ENCODE measurements around the gene TENM3.

TENM3 gene

GRCh38 chr4:182502064-182502463 lies 258.9 kb downstream of the TENM3 start:
- Histone ChIP-seq H3K36me3 (ENCODE audit: low read length) (no peaks in the 10 kb centered on the region), H2AFZ (ENCODE audit: low read depth, low read length, severe bottlenecking) (no peak overlapping the region), H3K4me3 (ENCODE audit: insufficient read depth, low read length, poor library complexity, severe bottlenecking) (no peak overlapping the region), H3K79me2 (ENCODE audit: insufficient read depth, low read length) (no peaks in the 10 kb centered on the region), H3K9ac (ENCODE audit: low read length) (no peak overlapping the region), H4K20me1 (ENCODE audit: low read depth, low read length) (no peaks in the 10 kb centered on the region), H3K27ac (ENCODE audit: low read depth, low read length) (no peak overlapping the region), H3K27me3 (ENCODE audit: low read length) (no peaks in the 10 kb centered on the region), H3F3A (ENCODE audit: insufficient read depth) (no peaks in the 10 kb centered on the region), H3K9me2 (replicated peaks; ENCODE audit: insufficient read depth, low read length) (no peaks in the 10 kb centered on the region), H3K9me3 (ENCODE audit: insufficient read depth, low read length) (no peaks in the 10 kb centered on the region), H3K4me2 (ENCODE audit: low read depth, low read length, poor library complexity, severe bottlenecking) (no peak overlapping the region)
- TF ChIP-seq EZH2phosphoT487 (conservative IDR thresholded peaks at IDR 0.05; ENCODE audit: low read length) = no peak
- TF ChIP-seq CTCF (IDR thresholded peaks at IDR 0.05; ENCODE audit: insufficient read depth, low read length, poor library complexity, severe bottlenecking) = no peak

GRCh38 chr4:182504463-182504862 lies 261.3 kb downstream of the TENM3 start:
- H3K9ac ChIP-seq (ENCODE audit: low read length) = no peak overlapping the region
- no peak for TF ChIP-seq CTCF (IDR thresholded peaks at IDR 0.05; ENCODE audit: insufficient read depth, low read length, poor library complexity, severe bottlenecking)
- TF ChIP-seq EZH2phosphoT487 (conservative IDR thresholded peaks at IDR 0.05; ENCODE audit: low read length) = no peak
- no peaks in the 10 kb centered on the region for H3K9me2 ChIP-seq (replicated peaks; ENCODE audit: insufficient read depth, low read length)
- H4K20me1 ChIP-seq (ENCODE audit: low read depth, low read length) = no peaks in the 10 kb centered on the region
- H3K36me3 ChIP-seq (ENCODE audit: low read length) = no peaks in the 10 kb centered on the region
- no peak overlapping the region for H2AFZ ChIP-seq (ENCODE audit: low read depth, low read length, severe bottlenecking)
- H3K9me3 ChIP-seq (ENCODE audit: insufficient read depth, low read length) = no peaks in the 10 kb centered on the region
- no peaks in the 10 kb centered on the region for H3K79me2 ChIP-seq (ENCODE audit: insufficient read depth, low read length)
- H3K27me3 ChIP-seq (ENCODE audit: low read length) = no peaks in the 10 kb centered on the region
- no peak overlapping the region for H3K4me2 ChIP-seq (ENCODE audit: low read depth, low read length, poor library complexity, severe bottlenecking)
- no peaks in the 10 kb centered on the region for H3F3A ChIP-seq (ENCODE audit: insufficient read depth)
- no peak overlapping the region for H3K4me3 ChIP-seq (ENCODE audit: insufficient read depth, low read length, poor library complexity, severe bottlenecking)
- H3K27ac ChIP-seq (ENCODE audit: low read depth, low read length) = no peak overlapping the region

- H3K79me2 ChIP-seq (ENCODE audit: insufficient read depth, low read length) = no peaks in the 10 kb centered on the region
These were observed 264.6 kb downstream of the TENM3 start for GRCh38 chr4:182507805-182508204.

More at GRCh38 chr4:182507805-182508204, 264.6 kb downstream of the TENM3 start:
- Histone ChIP-seq H3K4me2 (ENCODE audit: low read depth, low read length, poor library complexity, severe bottlenecking) (no peak overlapping the region), H4K20me1 (ENCODE audit: low read depth, low read length) (no peaks in the 10 kb centered on the region), H3K27ac (ENCODE audit: low read depth, low read length) (no peak overlapping the region), H3K9me2 (replicated peaks; ENCODE audit: insufficient read depth, low read length) (no peaks in the 10 kb centered on the region), H3K27me3 (ENCODE audit: low read length) (no peaks in the 10 kb centered on the region), H3K4me3 (ENCODE audit: insufficient read depth, low read length, poor library complexity, severe bottlenecking) (no peak overlapping the region), H3F3A (ENCODE audit: insufficient read depth) (no peaks in the 10 kb centered on the region), H3K36me3 (ENCODE audit: low read length) (no peaks in the 10 kb centered on the region), H3K9me3 (ENCODE audit: insufficient read depth, low read length) (no peaks in the 10 kb centered on the region), H2AFZ (ENCODE audit: low read depth, low read length, severe bottlenecking) (no peak overlapping the region), H3K9ac (ENCODE audit: low read length) (no peak overlapping the region)
- no peak for TF ChIP-seq CTCF (IDR thresholded peaks at IDR 0.05; ENCODE audit: insufficient read depth, low read length, poor library complexity, severe bottlenecking)
- no peak for TF ChIP-seq EZH2phosphoT487 (conservative IDR thresholded peaks at IDR 0.05; ENCODE audit: low read length)
